Activated T-cell treated with anti-CD3 and anti-CD28 coated beads, Interleukin-2, amount 50 U/mL, for 48 hours (primary cell): ENCODE measurements around the gene TXNDC12.
"Not testable (repeated sequence)": the region's sequence is repeated elsewhere in the genome, so short reads cannot be mapped to it uniquely, and the experiment has no call there.

Source experiments
- DNase-seq, 2 experiments: peaks; one replicate each; pipeline ENCODE4 v3.0.0-alpha.2; 2020

TXNDC12 gene

DNA sequence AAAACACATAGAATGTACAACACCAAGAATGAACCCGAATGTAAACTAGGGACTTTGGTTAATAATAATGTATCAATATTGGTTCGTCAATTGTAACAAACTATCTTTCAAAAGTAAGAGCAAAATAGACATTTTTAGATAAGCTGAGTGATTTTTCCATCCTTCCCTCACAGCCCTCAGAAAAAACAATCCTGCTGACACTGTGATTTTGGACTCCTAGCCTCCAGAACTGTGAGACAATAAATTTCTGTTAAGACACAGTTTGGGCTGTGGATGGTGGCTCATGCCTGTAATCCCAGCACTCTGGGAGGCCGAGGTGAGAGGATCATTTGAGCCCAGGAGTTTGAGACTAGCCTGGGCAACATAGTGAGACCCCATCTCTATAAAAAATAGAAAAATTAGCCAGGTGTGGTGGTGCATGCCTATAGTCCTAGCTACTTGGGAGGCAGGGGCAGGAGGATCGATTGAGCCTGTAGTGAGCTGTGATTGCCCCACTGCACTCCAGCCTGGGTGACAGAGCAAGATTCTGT is 9.3 kb downstream of the TXNDC12 start:
- DNase-seq = not testable (repeated sequence)

- DNase-seq = no peak
Measured at GRCh38 chr1:52045236-52045635, 9.8 kb downstream of the TXNDC12 start.

GRCh38 chr1:52041551-52042185 is 13.3 kb downstream of the TXNDC12 start:
- DNase-seq = no peak

DNA sequence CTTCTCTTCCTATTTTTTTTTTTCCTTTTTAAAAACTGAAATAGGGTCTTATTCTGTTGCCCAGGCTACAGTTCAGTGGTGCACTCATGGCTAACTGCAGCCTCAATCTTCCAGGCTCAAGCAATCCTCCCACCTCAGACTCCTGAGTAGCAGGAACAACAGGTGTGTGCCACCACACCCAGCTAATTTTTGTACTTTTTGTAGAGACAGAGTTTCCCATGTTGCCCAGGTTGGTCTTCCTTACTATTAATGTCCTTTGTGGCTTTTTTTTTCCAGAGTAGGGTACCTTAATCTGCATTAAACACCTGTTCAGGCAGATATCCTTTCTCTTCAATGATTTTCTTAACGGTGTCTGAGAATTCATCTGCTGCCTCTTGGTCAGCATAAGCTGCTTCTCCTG is 17.1 kb downstream of the TXNDC12 start:
- no peak for DNase-seq

- no peak for DNase-seq
Measured at GRCh38 chr1:52037402-52037814, 17.6 kb downstream of the TXNDC12 start.

DNA sequence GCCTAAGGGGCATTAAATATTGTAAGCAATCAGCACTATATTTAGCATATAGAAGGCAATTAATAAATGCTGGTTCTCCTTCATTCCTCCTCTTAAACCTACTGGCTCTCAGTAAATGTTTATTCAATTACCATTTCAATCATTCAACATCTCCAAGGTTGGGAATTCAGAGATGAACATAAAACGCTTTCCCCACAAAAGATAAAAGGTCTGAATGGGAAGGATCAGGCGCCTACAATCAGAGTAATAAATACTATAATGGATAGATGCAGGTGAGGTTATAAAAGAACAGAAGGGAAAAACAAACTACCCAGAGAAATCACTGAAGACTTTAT is 21.0 kb downstream of the TXNDC12 start:
- DNase-seq = no peak

- DNase-seq = peak; percentile 86 to 88
Measured at GRCh38 chr1:52033190-52034049, 21.6 kb downstream of the TXNDC12 start, which contains the start of gene KTI12. Gene KTI12 (minus strand): TSS chr1:52033810. CDS start chr1:52033761, 49 bp downstream.

- peak; percentile 33 to 45 for DNase-seq
Measured at GRCh38 chr1:52032785-52033131, 22.2 kb downstream of the TXNDC12 start.

- peak in 1 of 2 experiments; percentile 25 for DNase-seq
Measured at GRCh38 chr1:52032124-52032784, 22.7 kb downstream of the TXNDC12 start.

GRCh38 chr1:52028839-52029238 is 26.2 kb downstream of the TXNDC12 start:
- not testable (repeated sequence) for DNase-seq

- no peak for DNase-seq
Measured at GRCh38 chr1:52028328-52028727, 26.7 kb downstream of the TXNDC12 start.

DNA sequence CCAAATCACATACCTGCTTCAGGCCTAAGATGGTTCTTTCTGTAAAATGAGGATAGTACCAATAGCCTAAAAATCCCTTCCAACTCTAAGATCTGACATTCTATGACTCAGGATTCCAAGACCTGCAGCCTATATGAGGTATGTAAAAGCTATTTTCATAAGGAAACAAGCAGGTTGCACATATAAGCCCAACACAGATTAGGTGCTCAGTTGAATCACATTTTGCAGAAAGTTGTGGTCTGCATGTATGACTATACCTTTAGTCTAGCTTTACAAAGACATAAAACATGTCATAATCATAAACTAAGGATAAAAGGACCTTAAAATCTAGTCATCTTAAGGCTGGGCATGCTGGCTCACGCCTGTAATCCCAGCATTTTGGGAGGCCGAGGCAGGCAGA is 28.7 kb downstream of the TXNDC12 start:
- DNase-seq = no peak

- no peak for DNase-seq
Measured at GRCh38 chr1:52022133-52022532, 32.9 kb downstream of the TXNDC12 start.

- no peak for DNase-seq
Measured at GRCh38 chr1:52008071-52008809, 46.8 kb downstream of the TXNDC12 start.

DNA sequence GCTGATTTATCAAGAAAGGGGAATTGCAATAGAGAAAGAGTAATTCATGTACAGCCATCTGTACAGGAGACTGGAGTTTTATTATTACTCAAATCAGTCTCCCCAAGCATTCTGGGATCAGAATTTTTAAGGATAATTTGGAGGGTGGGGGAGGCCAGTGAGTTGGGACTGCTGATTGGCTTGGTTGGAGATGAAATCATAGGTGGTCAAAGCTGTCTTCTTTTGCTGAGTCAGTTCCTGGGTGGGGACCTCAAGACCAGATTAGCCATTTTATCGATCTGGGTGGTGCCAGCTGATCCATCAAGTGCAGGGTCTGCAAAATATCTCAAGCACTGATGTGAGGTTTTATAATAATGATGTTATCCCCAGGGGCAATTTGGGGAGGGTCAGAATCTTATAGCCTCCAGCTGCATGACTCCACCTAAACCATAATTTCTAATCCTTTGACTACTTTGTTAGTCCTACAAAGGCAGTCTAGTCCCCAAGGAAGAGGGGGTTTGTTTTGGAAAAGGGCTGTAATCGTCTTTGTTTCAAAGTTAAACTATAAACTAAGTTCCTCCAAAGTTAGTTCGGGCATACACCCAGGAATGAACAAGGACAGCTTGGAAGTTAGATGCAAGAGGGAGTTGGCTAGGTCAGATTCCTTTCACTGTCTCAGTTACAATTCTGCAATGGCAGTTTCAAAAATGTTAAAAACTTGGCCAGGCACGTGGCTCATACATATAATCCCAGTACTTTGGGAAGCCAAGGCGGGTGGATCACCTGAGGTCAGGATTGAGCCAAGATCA is 47.6 kb downstream of the TXNDC12 start:
- no peak for DNase-seq

DNA sequence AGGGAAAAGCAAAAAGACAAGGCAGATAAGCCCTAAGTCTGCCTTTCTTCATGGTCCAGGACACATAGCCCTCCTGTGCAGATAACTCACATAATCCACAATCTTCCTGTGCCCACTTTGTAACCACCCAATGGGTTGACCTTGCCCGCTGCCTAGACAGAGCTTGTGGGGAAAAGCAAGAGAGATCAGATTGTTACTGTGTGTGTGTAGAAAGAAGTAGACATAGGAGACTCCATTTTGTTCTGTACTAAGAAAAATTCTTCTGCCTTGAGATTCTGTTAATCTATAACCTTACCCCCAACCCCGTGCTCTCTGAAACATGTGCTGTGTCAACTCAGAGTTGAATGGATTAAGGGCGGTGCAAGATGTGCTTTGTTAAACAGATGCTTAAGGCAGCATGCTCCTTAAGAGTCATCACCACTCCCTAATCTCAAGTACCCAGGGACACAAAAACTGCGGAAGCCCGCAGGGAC is 48.9 kb downstream of the TXNDC12 start:
- DNase-seq = not testable (repeated sequence)

GRCh38 chr1:52005548-52005947 is 49.4 kb downstream of the TXNDC12 start:
- not testable (repeated sequence) for DNase-seq

DNA sequence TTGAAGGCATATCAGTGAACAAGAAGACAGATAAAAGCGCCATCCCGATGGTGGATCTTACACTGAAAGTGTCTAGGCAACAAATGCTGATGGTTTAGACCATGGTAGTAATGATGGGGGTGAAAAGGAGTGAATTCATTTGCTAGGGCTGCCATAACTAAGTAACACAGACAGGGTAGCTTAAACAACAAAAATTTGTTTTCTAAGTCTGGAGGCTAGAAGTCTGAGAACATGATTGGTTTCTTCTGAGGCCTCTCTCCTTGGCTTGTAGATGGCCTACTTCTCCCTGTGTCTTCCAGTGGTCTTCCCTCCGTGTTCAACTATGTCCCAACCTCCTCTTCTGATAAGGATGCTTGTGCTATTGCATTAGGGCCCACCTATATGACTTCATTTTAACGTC is 51.1 kb downstream of the TXNDC12 start:
- DNase-seq = no peak

- DNase-seq = peak in 1 of 2 experiments; percentile 28
Measured at GRCh38 chr1:52002038-52002917, 52.7 kb downstream of the TXNDC12 start.

- DNase-seq = no peak
Measured at GRCh38 chr1:51998701-51999100, 56.3 kb downstream of the TXNDC12 start.

DNA sequence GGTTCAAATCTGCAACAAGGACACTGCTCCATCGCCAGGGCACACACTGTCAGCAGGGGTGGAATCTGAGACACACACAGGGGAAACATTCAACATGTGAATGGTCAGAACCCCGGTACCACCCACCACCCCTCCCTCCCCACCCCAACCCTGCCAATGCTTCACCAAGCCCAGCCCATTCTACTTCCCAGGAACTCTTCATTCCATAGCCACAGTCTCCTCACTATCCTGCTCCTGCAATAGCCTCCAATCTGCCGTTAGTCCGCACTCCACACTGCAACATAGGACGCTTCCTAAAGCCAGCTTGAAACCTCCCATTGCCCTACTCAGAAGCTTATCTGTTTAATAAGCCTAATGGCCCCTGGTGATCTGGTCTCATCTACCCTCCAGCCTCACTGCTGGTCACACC is 57.0 kb downstream of the TXNDC12 start:
- no peak for DNase-seq
